HCT116 (cell line): ENCODE measurements around the gene FGF10. TPM values are rescaled to one million over a fixed set of nuclear protein-coding genes. Genes with fewer than 3 reads are reported as not detected.

Source experiments
- ATAC-seq: fragments of 200-7000 bp; cut with Tn5 transposase; 2 replicates; pipeline ENCODE4 v1.9.1; 2020; ENCODE audit warnings: mild to moderate bottlenecking, moderate library complexity
- BruUV-seq: library from RNA; stranded (reverse); fragments of 400-500 nt; replicated peaks from 2 replicates; lab custom pipeline; 2021; lab: Mats Ljungman, UMichigan
- CTCF ChIA-PET: fragments of 300-600 bp; sonication (Branson Sonifier 250); formaldehyde crosslinking; loops from one replicate; lab custom pipeline; 2021; ENCODE audit warnings: antibody characterized with exemption; lab: Charles Lee
- POLR2A ChIA-PET: fragments of 300-600, 350-600 bp; sonication (Branson Sonifier 250); formaldehyde crosslinking; loops from one replicate; lab custom pipeline; 2021; ENCODE audit warnings: antibody characterized with exemption; lab: Charles Lee
- RAD21 ChIA-PET, 2 experiments: fragments of 300-600 bp; sonication (Branson Sonifier 250); formaldehyde crosslinking; loops; one replicate each; lab custom pipeline; 2023; ENCODE audit warnings: low total read pairs in 2 of 2; ENCODE audit not compliant: uncharacterized antibody in 2 of 2, unreplicated experiment in 2 of 2, low non-redundant PET in 1 of 2; lab: Charles Lee
- DNase-seq: peaks from one replicate; pipeline ENCODE4 v3.0.0-alpha.2; 2010; ENCODE audit warnings: low read depth, low spot score
- H2AFZ ChIP-seq: fragments of 200-600 bp; shearing (Covaris generic), sonication (generic); 2 replicates; pipeline ENCODE4 v1.6.1; 2017; ENCODE audit warnings: low read depth, mixed run types, mixed read lengths, antibody characterized with exemption, low read length; ENCODE audit not compliant: poor library complexity, severe bottlenecking
- H3K27ac ChIP-seq: 2 replicates; pipeline ENCODE4 v1.5.1; 2012; ENCODE audit warnings: low read depth, low read length
- H3K27me3 ChIP-seq: fragments of 200-600 bp; sonication (generic); 2 replicates; pipeline ENCODE4 v1.6.1; 2016; ENCODE audit warnings: mixed run types, low read length, mixed read lengths; ENCODE audit not compliant: insufficient read depth
- H3K36me3 ChIP-seq, 2 experiments: fragments of 200-500 bp in 1 of 2; fragments of 200-600 bp in 1 of 2; sonication (Bioruptor generic) in 1 of 2; sonication (generic) in 1 of 2; 2 replicates each; pipeline versions ENCODE4 v1.5.1 to v1.6.1; 2014 to 2016; ENCODE audit warnings: low read length in 2 of 2, inconsistent platforms in 1 of 2, mixed read lengths in 1 of 2, mixed run types in 1 of 2; ENCODE audit not compliant: insufficient read depth in 2 of 2, control insufficient read depth in 1 of 2
- H3K4me1 ChIP-seq, 2 experiments: fragments of 200-600 bp in 1 of 2; sonication (generic) in 1 of 2; 2 replicates each; pipeline versions ENCODE4 v1.5.1 to v1.6.1; 2012 to 2017; ENCODE audit warnings: low read length in 2 of 2, inconsistent platforms in 1 of 2, mild to moderate bottlenecking in 1 of 2, mixed read lengths in 1 of 2, mixed run types in 1 of 2, moderate library complexity in 1 of 2; ENCODE audit not compliant: insufficient read depth in 2 of 2, control insufficient read depth in 1 of 2
- H3K4me2 ChIP-seq: fragments of 200-600 bp; sonication (generic); 2 replicates; pipeline ENCODE4 v1.6.1; 2017; ENCODE audit warnings: mixed run types, low read length, mixed read lengths
- H3K4me3 ChIP-seq, 2 experiments: fragments of 200-600 bp in 1 of 2; sonication (generic) in 1 of 2; replicated peaks in 1 of 2; 2 replicates each; pipeline ENCODE4 v1.5.1; 2011 to 2016; ENCODE audit warnings: low read length in 2 of 2, control low read depth in 1 of 2, low read depth in 1 of 2, mild to moderate bottlenecking in 1 of 2, mixed read lengths in 1 of 2, mixed run types in 1 of 2
- H3K79me2 ChIP-seq: fragments of 200-600 bp; sonication (generic); 2 replicates; pipeline ENCODE4 v1.6.1; 2017; ENCODE audit warnings: mild to moderate bottlenecking, mixed run types, low read length, moderate library complexity, mixed read lengths; ENCODE audit not compliant: insufficient read depth
- H3K9ac ChIP-seq: fragments of 200-600 bp; sonication (generic); 2 replicates; pipeline ENCODE4 v1.6.1; 2016; ENCODE audit warnings: low read length, mixed read lengths
- H3K9me2 ChIP-seq: fragments of 200-600 bp; sonication (generic), shearing (Covaris generic); 2 replicates; pipeline ENCODE4 v1.6.1; 2017; ENCODE audit warnings: mixed run types, mild to moderate bottlenecking, moderate library complexity; ENCODE audit not compliant: insufficient read depth
- H3K9me3 ChIP-seq, 2 experiments: fragments of 200-500 bp in 1 of 2; fragments of 200-600 bp in 1 of 2; sonication (Bioruptor generic) in 1 of 2; sonication (generic) in 1 of 2; 2 replicates each; pipeline ENCODE4 v1.6.1; 2014 to 2017; ENCODE audit warnings: low read length in 2 of 2, mixed read lengths in 2 of 2, inconsistent platforms in 1 of 2, low read depth in 1 of 2, mild to moderate bottlenecking in 1 of 2, mixed run types in 1 of 2, moderate library complexity in 1 of 2; ENCODE audit not compliant: control insufficient read depth in 1 of 2, insufficient read depth in 1 of 2
- H4K20me1 ChIP-seq: fragments of 200-600 bp; sonication (generic), shearing (Covaris generic); 2 replicates; pipeline ENCODE4 v1.6.1; 2017; ENCODE audit warnings: mixed run types, mild to moderate bottlenecking, moderate library complexity; ENCODE audit not compliant: insufficient read depth
- ATF3 ChIP-seq: IDR thresholded peaks from 2 replicates; pipeline ENCODE4 v1.6.1; 2012
- CBX3 ChIP-seq: IDR thresholded peaks from 2 replicates; pipeline ENCODE4 v1.6.1; 2012; ENCODE audit warnings: low read depth
- EGR1 ChIP-seq: IDR thresholded peaks from 2 replicates; pipeline ENCODE4 v1.6.1; 2012; ENCODE audit warnings: low read depth
- EZH2phosphoT487 ChIP-seq: fragments of 200-600 bp; IDR thresholded peaks from 2 replicates; pipeline ENCODE4 v1.6.1; 2018; ENCODE audit warnings: antibody characterized with exemption, borderline replicate concordance
- POLR2AphosphoS5 ChIP-seq: IDR thresholded peaks from 2 replicates; pipeline ENCODE4 v1.6.1; 2011; ENCODE audit warnings: mild to moderate bottlenecking, low read depth, low read length, moderate library complexity
- REST ChIP-seq: IDR thresholded peaks from 2 replicates; pipeline ENCODE4 v1.6.1; 2012; ENCODE audit warnings: low read depth
- SIN3A ChIP-seq: IDR thresholded peaks from 2 replicates; pipeline ENCODE4 v1.6.1; 2012; ENCODE audit warnings: low read depth
- SP1 ChIP-seq: IDR thresholded peaks from 2 replicates; pipeline ENCODE4 v1.6.1; 2012; ENCODE audit warnings: low read depth
- SRF ChIP-seq: IDR thresholded peaks from 2 replicates; pipeline ENCODE4 v1.6.1; 2012; ENCODE audit warnings: low read depth
- YY1 ChIP-seq: IDR thresholded peaks from 2 replicates; pipeline ENCODE4 v1.6.1; 2011; ENCODE audit warnings: low read length, low read depth, moderate library complexity, mild to moderate bottlenecking; ENCODE audit not compliant: insufficient replicate concordance; ENCODE audit errors: extremely low read depth
- intact Hi-C: fragments of 100-400 bp; cut with micrococcal nuclease; formaldehyde crosslinking; loops from 2 replicates; pipeline ENCODE4 v1.10.0; 2022
- total RNA-seq: library from RNA; stranded (reverse); gene quantifications from one replicate; pipeline ENCODE4 v1.2.1, GENCODE V29; 2021; ENCODE audit not compliant: unreplicated experiment
- TF ChIP-seq, protein P1 (sequence below), 3 experiments: fragments of 200-600 bp in 1 of 3; sonication (generic) in 1 of 3; IDR thresholded peaks in 2 of 3; conservative IDR thresholded peaks in 1 of 3; 2 replicates each; pipeline ENCODE4 v1.5.1; 2012 to 2017; ENCODE audit warnings: low read depth in 2 of 3, low read length in 2 of 3, antibody characterized with exemption in 1 of 3, borderline replicate concordance in 1 of 3, control low read depth in 1 of 3, mild to moderate bottlenecking in 1 of 3, mixed read lengths in 1 of 3, mixed run types in 1 of 3, moderate library complexity in 1 of 3; ENCODE audit not compliant: insufficient read depth in 1 of 3

FGF10 gene
- total RNA-seq, 1 experiment from 2014 or later = not detected

GRCh38 chr5:44367203-44367602 is 22.0 kb downstream of the FGF10 start:
- BruUV-seq = no TSS peak
- no peaks in the 10 kb centered on the region for H3K9me2 ChIP-seq

More at GRCh38 chr5:44367203-44367602, 22.0 kb downstream of the FGF10 start:
- ChIA-PET POLR2A (no interaction called here), RAD21 (no interaction called here), CTCF (no interaction called here)
- Histone ChIP-seq H3K27me3 (no peaks in the 10 kb centered on the region), H3K36me3 (no peaks in the 10 kb centered on the region), H3K4me2 (no peak overlapping the region), H3K4me1 (no peaks in the 10 kb centered on the region), H3K79me2 (no peaks in the 10 kb centered on the region), H3K9ac (no peak overlapping the region), H3K27ac (no peak overlapping the region), H2AFZ (no peak overlapping the region), H3K9me3 (no peaks in the 10 kb centered on the region), H4K20me1 (no peaks in the 10 kb centered on the region), H3K4me3 (no peak overlapping the region)
- intact Hi-C loops = no loop called here
- ATAC-seq = no peak
- no peak for DNase-seq
- TF ChIP-seq, protein P1, sequence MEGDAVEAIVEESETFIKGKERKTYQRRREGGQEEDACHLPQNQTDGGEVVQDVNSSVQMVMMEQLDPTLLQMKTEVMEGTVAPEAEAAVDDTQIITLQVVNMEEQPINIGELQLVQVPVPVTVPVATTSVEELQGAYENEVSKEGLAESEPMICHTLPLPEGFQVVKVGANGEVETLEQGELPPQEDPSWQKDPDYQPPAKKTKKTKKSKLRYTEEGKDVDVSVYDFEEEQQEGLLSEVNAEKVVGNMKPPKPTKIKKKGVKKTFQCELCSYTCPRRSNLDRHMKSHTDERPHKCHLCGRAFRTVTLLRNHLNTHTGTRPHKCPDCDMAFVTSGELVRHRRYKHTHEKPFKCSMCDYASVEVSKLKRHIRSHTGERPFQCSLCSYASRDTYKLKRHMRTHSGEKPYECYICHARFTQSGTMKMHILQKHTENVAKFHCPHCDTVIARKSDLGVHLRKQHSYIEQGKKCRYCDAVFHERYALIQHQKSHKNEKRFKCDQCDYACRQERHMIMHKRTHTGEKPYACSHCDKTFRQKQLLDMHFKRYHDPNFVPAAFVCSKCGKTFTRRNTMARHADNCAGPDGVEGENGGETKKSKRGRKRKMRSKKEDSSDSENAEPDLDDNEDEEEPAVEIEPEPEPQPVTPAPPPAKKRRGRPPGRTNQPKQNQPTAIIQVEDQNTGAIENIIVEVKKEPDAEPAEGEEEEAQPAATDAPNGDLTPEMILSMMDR (IDR thresholded peaks at IDR 0.05 in 2 of 3, conservative IDR thresholded peaks at IDR 0.05 in 1 of 3; ENCODE audit: borderline replicate concordance in 1 of 3, insufficient read depth in 1 of 3, low read depth in 2 of 3, low read length in 2 of 3) = no peak
- no peak for TF ChIP-seq SIN3A
- TF ChIP-seq REST = no peak
- no peak for TF ChIP-seq SRF
- no peak for TF ChIP-seq POLR2AphosphoS5
- TF ChIP-seq EZH2phosphoT487 = no peak
- TF ChIP-seq SP1 = no peak
- TF ChIP-seq YY1 = no peak
- no peak for TF ChIP-seq EGR1
- no peak for TF ChIP-seq ATF3
- TF ChIP-seq CBX3 = no peak
